ENCODE measurements around the gene FGFR3.
A peak's percentile ranks its signal among the peaks of the same experiment; 100 is the strongest.

The FGFR3 gene

GRCh38 chr4:1762264-1763010 is 30.7 kb upstream of the FGFR3 start:
- H4K91ac ChIP-seq (ENCODE audit: low read length), result no peak overlapping the region
- H3K4me2 ChIP-seq (ENCODE audit: low read length, poor library complexity, severe bottlenecking), result no peak overlapping the region
- H3K9ac ChIP-seq (ENCODE audit: low read length), result no peak overlapping the region
- H3K23ac ChIP-seq (ENCODE audit: low read length in 2 of 2), result no peak overlapping the region
- H3K27me3 ChIP-seq (ENCODE audit: control insufficient read depth in 1 of 2, insufficient read depth in 1 of 2, low read length in 2 of 2), result peaks cover 0 to 23% of the 10 kb centered on the region in 2 experiments
- DNase-seq, result no peak
- H2AK5ac ChIP-seq (ENCODE audit: low read length, severe bottlenecking), result no peak overlapping the region
- H3K4ac ChIP-seq (ENCODE audit: low read depth in 1 of 2, low read length in 2 of 2), result no peak overlapping the region
- H3K4me1 ChIP-seq (ENCODE audit: control insufficient read depth, insufficient read depth, low read depth, low read length), result peaks cover 38% of the 10 kb centered on the region
- H3K79me1 ChIP-seq (replicated peaks; ENCODE audit: low read length, poor library complexity, severe bottlenecking), result no peaks in the 10 kb centered on the region
- H2AFZ ChIP-seq (ENCODE audit: low read depth, low read length), result no peak overlapping the region
- no peak overlapping the region for H4K8ac ChIP-seq (ENCODE audit: low read length)
- no peak overlapping the region for H3K18ac ChIP-seq (ENCODE audit: low read depth in 1 of 2, low read length in 2 of 2)
- no peak overlapping the region for H2BK15ac ChIP-seq (ENCODE audit: low read depth, poor library complexity, severe bottlenecking)
- no peak overlapping the region for H2BK12ac ChIP-seq (ENCODE audit: low read length in 2 of 2)
- no peak overlapping the region for H3K27ac ChIP-seq (ENCODE audit: low read length, poor library complexity, severe bottlenecking)
- H2BK5ac ChIP-seq (ENCODE audit: low read depth, low read length, poor library complexity, severe bottlenecking), result no peak overlapping the region
- H2BK120ac ChIP-seq (ENCODE audit: low read depth, low read length), result no peak overlapping the region
- H3K36me3 ChIP-seq (ENCODE audit: control insufficient read depth in 1 of 2, insufficient read depth in 2 of 2, low read depth in 1 of 2, low read length in 2 of 2), result no peaks in the 10 kb centered on the region
- no peak overlapping the region for H3K4me3 ChIP-seq (ENCODE audit: insufficient read depth in 1 of 2, low read depth in 1 of 2, low read length in 2 of 2)
- no peak overlapping the region for H3K14ac ChIP-seq (ENCODE audit: low read length in 2 of 2)
- WGBS, result 90% methylated on average over 20 of the region's 20 CpGs
- no peaks in the 10 kb centered on the region for H3K9me3 ChIP-seq (ENCODE audit: control insufficient read depth, low read length)

- H2BK15ac ChIP-seq (ENCODE audit: low read depth, poor library complexity, severe bottlenecking), result no peak overlapping the region
- H3K4me3 ChIP-seq (ENCODE audit: insufficient read depth in 1 of 2, low read depth in 1 of 2, low read length in 2 of 2), result no peak overlapping the region
- no peak overlapping the region for H3K14ac ChIP-seq (ENCODE audit: low read length in 2 of 2)
- H3K4ac ChIP-seq (ENCODE audit: low read depth in 1 of 2, low read length in 2 of 2), result no peak overlapping the region
- peaks cover 38% of the 10 kb centered on the region for H3K4me1 ChIP-seq (ENCODE audit: control insufficient read depth, insufficient read depth, low read depth, low read length)
- H3K18ac ChIP-seq (ENCODE audit: low read depth in 1 of 2, low read length in 2 of 2), result no peak overlapping the region
- H3K36me3 ChIP-seq (ENCODE audit: control insufficient read depth in 1 of 2, insufficient read depth in 2 of 2, low read depth in 1 of 2, low read length in 2 of 2), result no peaks in the 10 kb centered on the region
- no peak overlapping the region for H3K23ac ChIP-seq (ENCODE audit: low read length in 2 of 2)
- no peak overlapping the region for H3K4me2 ChIP-seq (ENCODE audit: low read length, poor library complexity, severe bottlenecking)
- no peak overlapping the region for H2BK120ac ChIP-seq (ENCODE audit: low read depth, low read length)
- peaks cover 0 to 26% of the 10 kb centered on the region in 2 experiments for H3K27me3 ChIP-seq (ENCODE audit: control insufficient read depth in 1 of 2, insufficient read depth in 1 of 2, low read length in 2 of 2)
- no peak overlapping the region for H2BK12ac ChIP-seq (ENCODE audit: low read length in 2 of 2)
- H2AFZ ChIP-seq (ENCODE audit: low read depth, low read length), result no peak overlapping the region
- no peak for DNase-seq
- no peaks in the 10 kb centered on the region for H3K79me1 ChIP-seq (replicated peaks; ENCODE audit: low read length, poor library complexity, severe bottlenecking)
- 52% methylated on average over 31 of the region's 31 CpGs for WGBS
- no peak overlapping the region for H2BK5ac ChIP-seq (ENCODE audit: low read depth, low read length, poor library complexity, severe bottlenecking)
- H2AK5ac ChIP-seq (ENCODE audit: low read length, severe bottlenecking), result no peak overlapping the region
- H3K27ac ChIP-seq (ENCODE audit: low read length, poor library complexity, severe bottlenecking), result no peak overlapping the region
- H4K8ac ChIP-seq (ENCODE audit: low read length), result no peak overlapping the region
- no peaks in the 10 kb centered on the region for H3K9me3 ChIP-seq (ENCODE audit: control insufficient read depth, low read length)
- H3K9ac ChIP-seq (ENCODE audit: low read length), result no peak overlapping the region
- H4K91ac ChIP-seq (ENCODE audit: low read length), result peak overlapping the region; percentile 22
These were observed 30.0 kb upstream of the FGFR3 start for GRCh38 chr4:1763070-1763549.

- no peaks in the 10 kb centered on the region for H3K36me3 ChIP-seq (ENCODE audit: control insufficient read depth in 1 of 2, insufficient read depth in 2 of 2, low read depth in 1 of 2, low read length in 2 of 2)
- peak overlapping the region; percentile 75 for H2BK15ac ChIP-seq (ENCODE audit: low read depth, poor library complexity, severe bottlenecking)
- no peak overlapping the region for H3K4me3 ChIP-seq (ENCODE audit: insufficient read depth in 1 of 2, low read depth in 1 of 2, low read length in 2 of 2)
- WGBS, result 44% methylated on average over 32 of the region's 36 CpGs
- H3K27ac ChIP-seq (ENCODE audit: low read length, poor library complexity, severe bottlenecking), result no peak overlapping the region
- peak overlapping the region; percentile 10 for H2BK5ac ChIP-seq (ENCODE audit: low read depth, low read length, poor library complexity, severe bottlenecking)
- H3K4ac ChIP-seq (ENCODE audit: low read depth in 1 of 2, low read length in 2 of 2), result no peak overlapping the region
- H3K4me1 ChIP-seq (ENCODE audit: control insufficient read depth, insufficient read depth, low read depth, low read length), result peaks cover 41% of the 10 kb centered on the region
- H4K8ac ChIP-seq (ENCODE audit: low read length), result peak overlapping the region; percentile 88
- DNase-seq, result peak; percentile 55
- no peaks in the 10 kb centered on the region for H3K79me1 ChIP-seq (replicated peaks; ENCODE audit: low read length, poor library complexity, severe bottlenecking)
- H2AK5ac ChIP-seq (ENCODE audit: low read length, severe bottlenecking), result no peak overlapping the region
- peak overlapping the region; percentile 38 to 80 for H3K18ac ChIP-seq (ENCODE audit: low read depth in 1 of 2, low read length in 2 of 2)
- no peak overlapping the region for H3K14ac ChIP-seq (ENCODE audit: low read length in 2 of 2)
- peaks cover 0 to 31% of the 10 kb centered on the region in 2 experiments for H3K27me3 ChIP-seq (ENCODE audit: control insufficient read depth in 1 of 2, insufficient read depth in 1 of 2, low read length in 2 of 2)
- peak overlapping the region; percentile 54 for H4K91ac ChIP-seq (ENCODE audit: low read length)
- peak overlapping the region; percentile 74 for H2AFZ ChIP-seq (ENCODE audit: low read depth, low read length)
- peak overlapping the region in 1 of 2 experiments; percentile 80 for H2BK12ac ChIP-seq (ENCODE audit: low read length in 2 of 2)
- H3K4me2 ChIP-seq (ENCODE audit: low read length, poor library complexity, severe bottlenecking), result peak overlapping the region; percentile 29
- peak overlapping the region in 1 of 2 experiments; percentile 57 for H3K23ac ChIP-seq (ENCODE audit: low read length in 2 of 2)
- no peaks in the 10 kb centered on the region for H3K9me3 ChIP-seq (ENCODE audit: control insufficient read depth, low read length)
- H3K9ac ChIP-seq (ENCODE audit: low read length), result no peak overlapping the region
- no peak overlapping the region for H2BK120ac ChIP-seq (ENCODE audit: low read depth, low read length)
These were observed 29.5 kb upstream of the FGFR3 start for GRCh38 chr4:1763550-1764080.

- H2BK5ac ChIP-seq (ENCODE audit: low read depth, low read length, poor library complexity, severe bottlenecking), result no peak overlapping the region
- H3K18ac ChIP-seq (ENCODE audit: low read depth in 1 of 2, low read length in 2 of 2), result no peak overlapping the region
- H3K79me1 ChIP-seq (replicated peaks; ENCODE audit: low read length, poor library complexity, severe bottlenecking), result no peaks in the 10 kb centered on the region
- DNase-seq, result no peak
- peak overlapping the region; percentile 54 for H4K91ac ChIP-seq (ENCODE audit: low read length)
- no peak overlapping the region for H2BK15ac ChIP-seq (ENCODE audit: low read depth, poor library complexity, severe bottlenecking)
- no peak overlapping the region for H3K14ac ChIP-seq (ENCODE audit: low read length in 2 of 2)
- no peak overlapping the region for H3K4me3 ChIP-seq (ENCODE audit: insufficient read depth in 1 of 2, low read depth in 1 of 2, low read length in 2 of 2)
- H3K9ac ChIP-seq (ENCODE audit: low read length), result no peak overlapping the region
- H2BK12ac ChIP-seq (ENCODE audit: low read length in 2 of 2), result no peak overlapping the region
- H3K9me3 ChIP-seq (ENCODE audit: control insufficient read depth, low read length), result no peaks in the 10 kb centered on the region
- no peak overlapping the region for H2BK120ac ChIP-seq (ENCODE audit: low read depth, low read length)
- no peak overlapping the region for H2AFZ ChIP-seq (ENCODE audit: low read depth, low read length)
- H3K4me2 ChIP-seq (ENCODE audit: low read length, poor library complexity, severe bottlenecking), result no peak overlapping the region
- H3K4me1 ChIP-seq (ENCODE audit: control insufficient read depth, insufficient read depth, low read depth, low read length), result peaks cover 50% of the 10 kb centered on the region
- H3K27me3 ChIP-seq (ENCODE audit: control insufficient read depth in 1 of 2, insufficient read depth in 1 of 2, low read length in 2 of 2), result peaks cover under 1 to 40% of the 10 kb centered on the region in 2 experiments
- no peak overlapping the region for H2AK5ac ChIP-seq (ENCODE audit: low read length, severe bottlenecking)
- no peak overlapping the region for H3K4ac ChIP-seq (ENCODE audit: low read depth in 1 of 2, low read length in 2 of 2)
- no peak overlapping the region for H3K27ac ChIP-seq (ENCODE audit: low read length, poor library complexity, severe bottlenecking)
- no peak overlapping the region for H4K8ac ChIP-seq (ENCODE audit: low read length)
- 95% methylated on average over 9 of the region's 9 CpGs for WGBS
- no peaks in the 10 kb centered on the region for H3K36me3 ChIP-seq (ENCODE audit: control insufficient read depth in 1 of 2, insufficient read depth in 2 of 2, low read depth in 1 of 2, low read length in 2 of 2)
- no peak overlapping the region for H3K23ac ChIP-seq (ENCODE audit: low read length in 2 of 2)
These were observed 28.4 kb upstream of the FGFR3 start for GRCh38 chr4:1764670-1765069.
